PC-9 (cell line): ENCODE data around the gene SOX5. TPM values are rescaled to one million over a fixed set of nuclear protein-coding genes. Genes with fewer than 3 reads are reported as not detected.

Experiments
- BruUV-seq: library from RNA; stranded (reverse); fragments of 400-500 nt; replicated peaks from 2 replicates; lab custom pipeline; 2021; lab: Mats Ljungman, UMichigan
- CTCF ChIA-PET: fragments of 300-600 bp; sonication (Branson Sonifier 250); formaldehyde crosslinking; loops from one replicate; lab custom pipeline; 2022; ENCODE audit warnings: antibody characterized with exemption; lab: Charles Lee
- POLR2A ChIA-PET: fragments of 300-600 bp; sonication (Branson Sonifier 250); formaldehyde crosslinking; loops from one replicate; lab custom pipeline; 2022; ENCODE audit warnings: antibody characterized with exemption; ENCODE audit not compliant: unreplicated experiment; lab: Charles Lee
- DNase-seq, 2 experiments: peaks; one replicate each; pipeline versions ENCODE4 v3.0.0 to v3.0.0-alpha.2; 2015 to 2022; ENCODE audit warnings: mixed read lengths in 1 of 2
- H2AFZ ChIP-seq: fragments of 200-600 bp; sonication (generic); 2 replicates; pipeline ENCODE4 v1.8.1; 2017; ENCODE audit warnings: antibody characterized with exemption
- H3F3A ChIP-seq: fragments of 200-600 bp; sonication (generic); 2 replicates; pipeline ENCODE4 v1.8.1; 2017; ENCODE audit warnings: antibody characterized with exemption, mild to moderate bottlenecking, low read depth; ENCODE audit not compliant: insufficient read depth
- H3K27ac ChIP-seq: fragments of 200-600 bp; sonication (generic); 2 replicates; pipeline ENCODE4 v1.6.1; 2016; ENCODE audit warnings: mixed run types
- H3K27me3 ChIP-seq: fragments of 200-600 bp; sonication (generic); 2 replicates; pipeline ENCODE4 v1.6.1; 2016; ENCODE audit warnings: low read depth, mixed run types; ENCODE audit not compliant: insufficient read depth
- H3K36me3 ChIP-seq: fragments of 200-600 bp; sonication (generic); 2 replicates; pipeline ENCODE4 v1.6.1; 2016; ENCODE audit warnings: low read depth, mixed run types
- H3K4me1 ChIP-seq: fragments of 200-600 bp; sonication (generic); replicated peaks from 2 replicates; pipeline ENCODE4 v1.6.1; 2016; ENCODE audit warnings: mixed run types; ENCODE audit not compliant: insufficient read depth
- H3K4me2 ChIP-seq: fragments of 200-600 bp; sonication (generic); 2 replicates; pipeline ENCODE4 v1.6.1; 2017; ENCODE audit warnings: mixed run types
- H3K4me3 ChIP-seq: fragments of 200-600 bp; sonication (generic); 2 replicates; pipeline ENCODE4 v1.6.1; 2016; ENCODE audit warnings: mixed run types
- H3K79me2 ChIP-seq: fragments of 200-600 bp; sonication (generic); 2 replicates; pipeline ENCODE4 v1.6.1; 2017; ENCODE audit warnings: low read depth, mixed run types
- H3K9me2 ChIP-seq: fragments of 200-600 bp; sonication (generic); 2 replicates; pipeline ENCODE4 v1.8.1; 2017; ENCODE audit warnings: mild to moderate bottlenecking; ENCODE audit not compliant: insufficient read depth
- H3K9me3 ChIP-seq: fragments of 200-600 bp; sonication (generic); 2 replicates; pipeline ENCODE4 v1.8.1; 2016; ENCODE audit warnings: low read depth; ENCODE audit not compliant: insufficient read depth
- H4K20me1 ChIP-seq: fragments of 200-600 bp; sonication (generic); 2 replicates; pipeline ENCODE4 v1.8.1; 2017; ENCODE audit not compliant: insufficient read depth
- EZH2 ChIP-seq: fragments of 200-600 bp; sonication (generic); IDR thresholded peaks from 2 replicates; pipeline ENCODE4 v1.8.0; 2017; ENCODE audit warnings: antibody characterized with exemption, low read depth
- intact Hi-C: fragments of 100-400 bp; cut with micrococcal nuclease; formaldehyde crosslinking; loops from one replicate; pipeline ENCODE4 v1.10.0; 2022; ENCODE audit not compliant: unreplicated experiment
- total RNA-seq: library from RNA; stranded (reverse); gene quantifications from 2 replicates; pipeline ENCODE4 v1.2.3, GENCODE V29; 2021
- TF ChIP-seq, protein P1 (sequence below): fragments of 200-600 bp; sonication (generic); conservative IDR thresholded peaks from 2 replicates; pipeline ENCODE4 v1.6.1; 2017; ENCODE audit warnings: mixed run types, antibody characterized with exemption, mild to moderate bottlenecking, moderate library complexity

Gene SOX5
- total RNA-seq, 1 experiment from 2014 or later = not detected

- DNase-seq = no peak
- H3K4me2 ChIP-seq = no peak overlapping the region
- ChIA-PET POLR2A (no interaction called here), CTCF (no interaction called here)
- TF ChIP-seq EZH2 = no peak
- TF ChIP-seq, protein P1, sequence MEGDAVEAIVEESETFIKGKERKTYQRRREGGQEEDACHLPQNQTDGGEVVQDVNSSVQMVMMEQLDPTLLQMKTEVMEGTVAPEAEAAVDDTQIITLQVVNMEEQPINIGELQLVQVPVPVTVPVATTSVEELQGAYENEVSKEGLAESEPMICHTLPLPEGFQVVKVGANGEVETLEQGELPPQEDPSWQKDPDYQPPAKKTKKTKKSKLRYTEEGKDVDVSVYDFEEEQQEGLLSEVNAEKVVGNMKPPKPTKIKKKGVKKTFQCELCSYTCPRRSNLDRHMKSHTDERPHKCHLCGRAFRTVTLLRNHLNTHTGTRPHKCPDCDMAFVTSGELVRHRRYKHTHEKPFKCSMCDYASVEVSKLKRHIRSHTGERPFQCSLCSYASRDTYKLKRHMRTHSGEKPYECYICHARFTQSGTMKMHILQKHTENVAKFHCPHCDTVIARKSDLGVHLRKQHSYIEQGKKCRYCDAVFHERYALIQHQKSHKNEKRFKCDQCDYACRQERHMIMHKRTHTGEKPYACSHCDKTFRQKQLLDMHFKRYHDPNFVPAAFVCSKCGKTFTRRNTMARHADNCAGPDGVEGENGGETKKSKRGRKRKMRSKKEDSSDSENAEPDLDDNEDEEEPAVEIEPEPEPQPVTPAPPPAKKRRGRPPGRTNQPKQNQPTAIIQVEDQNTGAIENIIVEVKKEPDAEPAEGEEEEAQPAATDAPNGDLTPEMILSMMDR = no peak
- H4K20me1 ChIP-seq = no peaks in the 10 kb centered on the region
- no peaks in the 10 kb centered on the region for H3F3A ChIP-seq
- no peak overlapping the region for H2AFZ ChIP-seq
- no peak overlapping the region for H3K4me3 ChIP-seq
- no TSS peak for BruUV-seq
- no peak overlapping the region for H3K27ac ChIP-seq
- no peaks in the 10 kb centered on the region for H3K4me1 ChIP-seq
- H3K9me3 ChIP-seq = no peaks in the 10 kb centered on the region
- no peaks in the 10 kb centered on the region for H3K9me2 ChIP-seq
- intact Hi-C loops = no loop called here
- no peaks in the 10 kb centered on the region for H3K79me2 ChIP-seq
- no peaks in the 10 kb centered on the region for H3K36me3 ChIP-seq
- H3K27me3 ChIP-seq = no peaks in the 10 kb centered on the region
Measured at GRCh38 chr12:23891115-23891514, 58.4 kb downstream of the SOX5 start.

DNA sequence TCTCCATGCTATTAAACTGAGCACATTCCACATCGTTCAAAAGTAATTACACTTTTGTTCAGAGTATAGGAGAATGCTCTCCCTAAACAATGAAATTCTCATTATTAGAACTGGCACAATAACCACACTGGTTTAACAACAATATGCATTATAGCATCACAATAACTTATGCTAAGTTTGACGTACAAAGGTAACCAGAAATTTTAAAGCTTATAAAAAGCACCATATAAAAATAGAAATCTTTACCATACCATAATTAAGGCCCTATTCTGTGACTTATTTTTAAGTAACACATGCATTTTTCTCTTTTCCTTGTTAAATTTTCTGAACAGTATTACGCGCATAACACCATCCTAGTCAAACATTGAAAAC, 60.4 kb downstream of the SOX5 start:
- Histone ChIP-seq H3K36me3 (no peaks in the 10 kb centered on the region), H3K27me3 (no peaks in the 10 kb centered on the region), H3F3A (no peaks in the 10 kb centered on the region), H3K27ac (no peak overlapping the region), H3K9me2 (no peaks in the 10 kb centered on the region), H4K20me1 (no peaks in the 10 kb centered on the region), H3K9me3 (no peaks in the 10 kb centered on the region; the same call in 1 of the 2 replicates), H3K79me2 (no peaks in the 10 kb centered on the region), H3K4me2 (no peak overlapping the region), H3K4me1 (no peaks in the 10 kb centered on the region), H3K4me3 (no peak overlapping the region), H2AFZ (no peak overlapping the region)
- intact Hi-C loops = no loop called here
- no peak for DNase-seq
- no TSS peak for BruUV-seq
- CTCF ChIA-PET = no interaction called here
- POLR2A ChIA-PET = no interaction called here
- TF ChIP-seq, protein P1 = no peak
- no peak for TF ChIP-seq EZH2

GRCh38 chr12:23888396-23889068, 60.9 kb downstream of the SOX5 start:
- no peaks in the 10 kb centered on the region for H3K27me3 ChIP-seq
- no peak for DNase-seq
- no peaks in the 10 kb centered on the region for H3K36me3 ChIP-seq
- POLR2A ChIA-PET = no interaction called here
- BruUV-seq = no TSS peak
- no peaks in the 10 kb centered on the region for H3F3A ChIP-seq
- no peaks in the 10 kb centered on the region for H3K4me1 ChIP-seq
- no peaks in the 10 kb centered on the region for H3K9me2 ChIP-seq
- H3K9me3 ChIP-seq = no peaks in the 10 kb centered on the region; the same call in 1 of the 2 replicates
- no peaks in the 10 kb centered on the region for H3K79me2 ChIP-seq
- TF ChIP-seq, protein P1 = no peak
- no peak for TF ChIP-seq EZH2
- intact Hi-C loops = no loop called here
- H4K20me1 ChIP-seq = no peaks in the 10 kb centered on the region
- H3K27ac ChIP-seq = no peak overlapping the region
- CTCF ChIA-PET = no interaction called here
- H3K4me3 ChIP-seq = no peak overlapping the region
- no peak overlapping the region for H3K4me2 ChIP-seq
- no peak overlapping the region for H2AFZ ChIP-seq
